Mucosa of stomach (tissue), 1 donor: ENCODE measurements around the gene BBX.

Experiments used
- H3K27me3 ChIP-seq: one replicate; pipeline ENCODE4 v1.7.0; 2013; ENCODE audit warnings: mild to moderate bottlenecking, low read length; ENCODE audit not compliant: control insufficient read depth, insufficient read depth
- H3K36me3 ChIP-seq: one replicate; pipeline ENCODE4 v1.7.0; 2013; ENCODE audit warnings: low read length; ENCODE audit not compliant: control insufficient read depth, insufficient read depth
- H3K4me1 ChIP-seq: one replicate; pipeline ENCODE4 v1.7.0; 2013; ENCODE audit warnings: mild to moderate bottlenecking, low read length; ENCODE audit not compliant: control insufficient read depth, insufficient read depth
- H3K4me3 ChIP-seq: one replicate; pipeline ENCODE4 v1.7.0; 2013; ENCODE audit warnings: low read length
- H3K9ac ChIP-seq: one replicate; pipeline ENCODE4 v1.7.0; 2013; ENCODE audit warnings: mild to moderate bottlenecking, low read length, moderate library complexity
- H3K9me3 ChIP-seq: one replicate; pipeline ENCODE4 v1.7.0; 2013; ENCODE audit warnings: mild to moderate bottlenecking, low read length, moderate library complexity; ENCODE audit not compliant: control insufficient read depth
- donor health status: Pancreatic carcinoma.

The BBX gene

GRCh38 chr3:107521469-107522059 is 1.2 kb upstream of the BBX start:
- Histone ChIP-seq H3K36me3 (no peaks in the 10 kb centered on the region), H3K4me1 (no peaks in the 10 kb centered on the region), H3K9ac (no peak overlapping the region), H3K4me3 (no peak overlapping the region), H3K9me3 (no peaks in the 10 kb centered on the region), H3K27me3 (no peaks in the 10 kb centered on the region)

GRCh38 chr3:107523289-107523538 is 452 bp downstream of the BBX start:
- Histone ChIP-seq H3K9me3 (no peaks in the 10 kb centered on the region), H3K27me3 (no peaks in the 10 kb centered on the region), H3K36me3 (no peaks in the 10 kb centered on the region), H3K9ac (peak overlapping the region; percentile 83), H3K4me1 (no peaks in the 10 kb centered on the region), H3K4me3 (peak overlapping the region; percentile 84)

GRCh38 chr3:107523539-107524325 is 970 bp downstream of the BBX start:
- no peaks in the 10 kb centered on the region for H3K9me3 ChIP-seq
- peak overlapping the region; percentile 83 for H3K9ac ChIP-seq
- peak overlapping the region; percentile 84 for H3K4me3 ChIP-seq
- H3K4me1 ChIP-seq: no peaks in the 10 kb centered on the region
- no peaks in the 10 kb centered on the region for H3K36me3 ChIP-seq
- no peaks in the 10 kb centered on the region for H3K27me3 ChIP-seq

- Histone ChIP-seq H3K9me3 (no peaks in the 10 kb centered on the region), H3K36me3 (no peaks in the 10 kb centered on the region), H3K4me1 (no peaks in the 10 kb centered on the region), H3K9ac (peak overlapping the region; percentile 83), H3K4me3 (peak overlapping the region; percentile 84), H3K27me3 (no peaks in the 10 kb centered on the region)
Observed at GRCh38 chr3:107524326-107524840, 1.6 kb downstream of the BBX start.

- no peaks in the 10 kb centered on the region for H3K9me3 ChIP-seq
- no peaks in the 10 kb centered on the region for H3K36me3 ChIP-seq
- H3K27me3 ChIP-seq: no peaks in the 10 kb centered on the region
- H3K9ac ChIP-seq: peak overlapping the region; percentile 83
- H3K4me1 ChIP-seq: no peaks in the 10 kb centered on the region
- peak overlapping the region; percentile 58 for H3K4me3 ChIP-seq
Observed at GRCh38 chr3:107524841-107525643, 2.3 kb downstream of the BBX start.

GRCh38 chr3:107525644-107526305 is 3.0 kb downstream of the BBX start:
- no peaks in the 10 kb centered on the region for H3K9me3 ChIP-seq
- no peaks in the 10 kb centered on the region for H3K4me1 ChIP-seq
- H3K4me3 ChIP-seq: peak overlapping the region; percentile 58
- H3K9ac ChIP-seq: peak overlapping the region; percentile 83
- no peaks in the 10 kb centered on the region for H3K36me3 ChIP-seq
- H3K27me3 ChIP-seq: no peaks in the 10 kb centered on the region

GRCh38 chr3:107531917-107532469 is 9.2 kb downstream of the BBX start:
- Histone ChIP-seq H3K9ac (no peak overlapping the region), H3K36me3 (no peaks in the 10 kb centered on the region), H3K9me3 (no peaks in the 10 kb centered on the region), H3K4me1 (no peaks in the 10 kb centered on the region), H3K4me3 (no peak overlapping the region), H3K27me3 (no peaks in the 10 kb centered on the region)

GRCh38 chr3:107540857-107541256 is 18.1 kb downstream of the BBX start:
- Histone ChIP-seq H3K4me3 (no peak overlapping the region), H3K9ac (no peak overlapping the region), H3K27me3 (no peaks in the 10 kb centered on the region), H3K36me3 (no peaks in the 10 kb centered on the region), H3K9me3 (no peaks in the 10 kb centered on the region), H3K4me1 (no peaks in the 10 kb centered on the region)

- Histone ChIP-seq H3K27me3 (no peaks in the 10 kb centered on the region), H3K4me1 (no peaks in the 10 kb centered on the region), H3K9ac (no peak overlapping the region)
Observed at GRCh38 chr3:107542665-107543064, 19.9 kb downstream of the BBX start.

GRCh38 chr3:107543666-107544065 is 20.9 kb downstream of the BBX start:
- Histone ChIP-seq H3K4me3 (no peak overlapping the region), H3K9me3 (no peaks in the 10 kb centered on the region), H3K4me1 (no peaks in the 10 kb centered on the region), H3K27me3 (no peaks in the 10 kb centered on the region), H3K36me3 (no peaks in the 10 kb centered on the region), H3K9ac (no peak overlapping the region)

More at GRCh38 chr3:107542665-107543064, 19.9 kb downstream of the BBX start:
- Histone ChIP-seq H3K9me3 (no peaks in the 10 kb centered on the region), H3K4me3 (no peak overlapping the region), H3K36me3 (no peaks in the 10 kb centered on the region)

GRCh38 chr3:107545680-107546120 is 22.9 kb downstream of the BBX start:
- Histone ChIP-seq H3K4me3 (no peak overlapping the region), H3K9ac (no peak overlapping the region), H3K27me3 (no peaks in the 10 kb centered on the region)

More at GRCh38 chr3:107545680-107546120, 22.9 kb downstream of the BBX start:
- no peaks in the 10 kb centered on the region for H3K36me3 ChIP-seq
- no peaks in the 10 kb centered on the region for H3K9me3 ChIP-seq
- H3K4me1 ChIP-seq: no peaks in the 10 kb centered on the region
